Ovary (tissue), 9 donors: Measurements from ENCODE around the gene SLMAP. TPM values are rescaled to one million over a fixed set of nuclear protein-coding genes. Genes with fewer than 3 reads are reported as not detected.
A peak's percentile ranks its signal among the peaks of the same experiment; 100 is the strongest.
"Not testable (repeated sequence)": the region's sequence is repeated elsewhere in the genome, so short reads cannot be mapped to it uniquely, and the experiment has no call there.

Experiments used
- DNase-seq, 5 donors: peaks; one replicate each; pipeline ENCODE4 v3.0.0-alpha.2; 2019 to 2020
- H3K27ac ChIP-seq, 2 donors: fragments of 200-600 bp; one replicate each; pipeline versions ENCODE4 v1.5.1 to v1.8.0; 2019 to 2022
- H3K27me3 ChIP-seq: fragments of 200-600 bp; one replicate; pipeline ENCODE4 v1.8.0; 2022
- H3K36me3 ChIP-seq: fragments of 200-600 bp; sonication (generic); one replicate; pipeline ENCODE4 v1.5.1; 2019
- H3K4me1 ChIP-seq: one replicate; pipeline ENCODE4 v1.8.1; 2013; ENCODE audit warnings: mild to moderate bottlenecking, moderate library complexity; ENCODE audit not compliant: insufficient read depth
- H3K4me3 ChIP-seq: fragments of 200-600 bp; sonication (generic); one replicate; pipeline ENCODE4 v1.5.1; 2017
- H3K9me3 ChIP-seq, 2 donors: fragments of 200-600 bp in 1 of 2; sonication (generic) in 1 of 2; one replicate each; pipeline versions ENCODE4 v1.5.1 to v1.8.1; 2013 to 2019; ENCODE audit warnings: mild to moderate bottlenecking in 1 of 2, moderate library complexity in 1 of 2
- EP300 ChIP-seq: sonication (generic); formaldehyde crosslinking; IDR thresholded peaks from one replicate; pipeline ENCODE4 v1.6.1; 2017; ENCODE audit warnings: antibody characterized with exemption
- POLR2A ChIP-seq: fragments of 450-650 bp; IDR thresholded peaks from one replicate; pipeline ENCODE4 v1.6.1; 2017; ENCODE audit warnings: antibody characterized with exemption, mild to moderate bottlenecking, moderate library complexity
- WGBS, 3 donors: extraction: QIAGEN DNeasy Blood & Tissue Kit in 1 of 3; methylation state at CpG; one replicate each; pipeline versions ENCODE4 v1.1.5 to v1.1.7; 2013 to 2017; 5-methylcytosine and 5-hydroxymethylcytosine counted together
- intact Hi-C, 4 donors: fragments of 100-400 bp; cut with DNase I; formaldehyde crosslinking; loops; one replicate each; pipeline versions ENCODE4 v1.11.0 to v1.15.1; 2022 to 2023
- polyA plus RNA-seq, 2 donors: library from polyadenylated mRNA; stranded (reverse); fragments of 200-250 nt in 1 of 2; fragments of 350-450 nt in 1 of 2; fragmentation: Illumina TruSeq in 1 of 2; extraction: RNeasy Lipid Tissue Mini Kit (QIAGEN cat#74804) in 1 of 2; gene quantifications; one replicate each; pipeline ENCODE4 v1.2.3, GENCODE V29; 2013 to 2014
- total RNA-seq, 7 donors: library from RNA; depleted of rRNA in 2 of 7; stranded (reverse); fragments of >200 nt in 2 of 7; fragmentation: NEBNext Ultra II Directional in 3 of 7; extraction: Animal tissue kit (Norgen Biotek cat#: 25700) in 3 of 7; gene quantifications; one replicate each; pipeline versions ENCODE4 v1.1.0 to v1.2.4, GENCODE V29; 2016 to 2023
- TF ChIP-seq, protein P1 (sequence below), 3 donors: fragments of 450-650 bp in 2 of 3; fragments of 200-600 bp in 1 of 3; IDR thresholded peaks; one replicate each; pipeline versions ENCODE4 v1.5.1 to v1.8.0; 2016 to 2022; ENCODE audit warnings: antibody characterized with exemption in 3 of 3, mild to moderate bottlenecking in 1 of 3
- donor health status: DM: no; HTN: no; CAD: no; lungs with moderate emphysema.
- donor health status: DM: no; HTN: no; CAD: no.
- donor health status: Bipolar disorder and iron deficiency.
- donor health status: DM: yes; HTN: yes; CAD: no.
- donor health status: DM: no; HTN: no; CAD: no.
- donor health status: DM: yes; HTN: yes; CAD: no.

Gene SLMAP
- total and polyA plus RNA-seq, 9 donors: 26.3 to 113 (median 73.8) TPM

DNA sequence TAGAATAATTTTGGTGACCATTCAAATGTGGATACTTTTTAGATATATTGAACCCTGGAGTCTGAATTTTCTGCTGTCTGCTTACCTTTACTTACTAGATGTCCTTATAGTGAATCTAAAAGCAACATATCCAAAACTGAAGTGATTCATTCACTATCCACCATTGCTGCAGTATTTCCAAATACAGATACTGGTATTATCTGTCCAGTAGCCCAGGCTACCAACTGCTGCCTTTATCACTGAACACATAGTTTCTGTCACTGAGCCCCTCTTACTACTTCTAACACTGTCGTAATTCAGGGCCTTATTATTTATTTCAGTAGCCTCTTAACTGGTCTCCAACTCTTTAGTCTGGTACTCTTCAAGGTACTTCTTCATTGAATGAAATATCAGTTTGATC lies 49.2 kb downstream of the SLMAP start:
- Histone ChIP-seq H3K4me3 (no peak overlapping the region), H3K27ac (no peak overlapping the region), H3K4me1 (peaks cover 7% of the 10 kb centered on the region), H3K36me3 (no peaks in the 10 kb centered on the region), H3K9me3 (no peaks in the 10 kb centered on the region), H3K27me3 (no peaks in the 10 kb centered on the region)
- TF ChIP-seq EP300: no peak
- TF ChIP-seq, protein P1, sequence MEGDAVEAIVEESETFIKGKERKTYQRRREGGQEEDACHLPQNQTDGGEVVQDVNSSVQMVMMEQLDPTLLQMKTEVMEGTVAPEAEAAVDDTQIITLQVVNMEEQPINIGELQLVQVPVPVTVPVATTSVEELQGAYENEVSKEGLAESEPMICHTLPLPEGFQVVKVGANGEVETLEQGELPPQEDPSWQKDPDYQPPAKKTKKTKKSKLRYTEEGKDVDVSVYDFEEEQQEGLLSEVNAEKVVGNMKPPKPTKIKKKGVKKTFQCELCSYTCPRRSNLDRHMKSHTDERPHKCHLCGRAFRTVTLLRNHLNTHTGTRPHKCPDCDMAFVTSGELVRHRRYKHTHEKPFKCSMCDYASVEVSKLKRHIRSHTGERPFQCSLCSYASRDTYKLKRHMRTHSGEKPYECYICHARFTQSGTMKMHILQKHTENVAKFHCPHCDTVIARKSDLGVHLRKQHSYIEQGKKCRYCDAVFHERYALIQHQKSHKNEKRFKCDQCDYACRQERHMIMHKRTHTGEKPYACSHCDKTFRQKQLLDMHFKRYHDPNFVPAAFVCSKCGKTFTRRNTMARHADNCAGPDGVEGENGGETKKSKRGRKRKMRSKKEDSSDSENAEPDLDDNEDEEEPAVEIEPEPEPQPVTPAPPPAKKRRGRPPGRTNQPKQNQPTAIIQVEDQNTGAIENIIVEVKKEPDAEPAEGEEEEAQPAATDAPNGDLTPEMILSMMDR (IDR thresholded peaks at IDR 0.05): no peak
- TF ChIP-seq POLR2A: no peak
- DNase-seq: no peak
- WGBS, 3 donors: 94 to 96% (median 95%) methylated on average over 1 of the region's 1 CpG
- intact Hi-C loops: no loop called here

DNA sequence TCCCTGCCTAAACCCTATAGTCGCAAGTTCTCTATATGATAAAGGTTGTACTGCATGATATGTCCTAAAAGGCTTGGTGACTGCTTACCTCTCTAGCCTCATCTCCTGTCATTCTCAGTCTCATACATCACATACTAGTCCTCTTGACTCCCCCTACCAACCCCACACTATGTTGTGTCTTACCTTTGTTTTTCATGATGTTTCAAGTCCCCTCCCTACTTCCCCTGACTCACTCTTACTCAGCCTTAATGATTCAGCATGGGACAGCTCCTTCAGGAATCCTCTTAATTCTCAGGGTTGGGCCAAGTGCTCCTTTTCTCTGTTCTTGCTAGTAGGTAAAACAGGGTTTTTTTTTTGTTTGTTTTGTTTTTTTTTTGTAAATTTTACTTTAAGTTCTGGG lies 49.6 kb downstream of the SLMAP start:
- DNase-seq: no peak
- intact Hi-C loops: no loop called here
- Histone ChIP-seq H3K4me1 (peaks cover 7% of the 10 kb centered on the region), H3K27me3 (no peaks in the 10 kb centered on the region), H3K9me3 (no peaks in the 10 kb centered on the region), H3K4me3 (no peak overlapping the region), H3K27ac (no peak overlapping the region), H3K36me3 (no peaks in the 10 kb centered on the region)
- no peak for TF ChIP-seq EP300
- TF ChIP-seq, protein P1 (IDR thresholded peaks at IDR 0.05): no peak
- no peak for TF ChIP-seq POLR2A
- 96 to 100% (median 100%) methylated on average over 1 of the region's 1 CpG for WGBS, 3 donors

DNA sequence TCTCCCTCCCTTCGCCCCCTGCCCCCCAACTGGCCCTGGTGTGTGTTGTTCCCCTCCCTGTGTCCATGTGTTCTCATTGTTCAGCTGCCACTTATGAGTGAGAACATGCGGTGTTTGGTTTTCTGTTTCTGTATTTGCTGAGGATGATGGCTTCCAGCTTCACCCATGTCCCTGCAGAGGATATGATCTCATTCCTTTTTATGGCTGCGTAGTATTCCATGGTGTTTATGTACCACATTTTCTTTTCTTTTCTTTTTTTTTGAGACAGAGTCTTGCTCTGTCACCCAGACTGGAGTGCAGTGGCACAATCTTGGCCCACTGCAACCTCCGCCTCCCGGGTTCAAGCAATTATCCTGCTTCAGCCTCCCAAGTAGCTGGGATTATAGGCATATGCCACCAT lies 50.1 kb downstream of the SLMAP start:
- WGBS, 3 donors: 85 to 96% (median 94%) methylated on average over 5 of the region's 5 CpGs
- not testable (repeated sequence) for H3K27ac ChIP-seq

DNA sequence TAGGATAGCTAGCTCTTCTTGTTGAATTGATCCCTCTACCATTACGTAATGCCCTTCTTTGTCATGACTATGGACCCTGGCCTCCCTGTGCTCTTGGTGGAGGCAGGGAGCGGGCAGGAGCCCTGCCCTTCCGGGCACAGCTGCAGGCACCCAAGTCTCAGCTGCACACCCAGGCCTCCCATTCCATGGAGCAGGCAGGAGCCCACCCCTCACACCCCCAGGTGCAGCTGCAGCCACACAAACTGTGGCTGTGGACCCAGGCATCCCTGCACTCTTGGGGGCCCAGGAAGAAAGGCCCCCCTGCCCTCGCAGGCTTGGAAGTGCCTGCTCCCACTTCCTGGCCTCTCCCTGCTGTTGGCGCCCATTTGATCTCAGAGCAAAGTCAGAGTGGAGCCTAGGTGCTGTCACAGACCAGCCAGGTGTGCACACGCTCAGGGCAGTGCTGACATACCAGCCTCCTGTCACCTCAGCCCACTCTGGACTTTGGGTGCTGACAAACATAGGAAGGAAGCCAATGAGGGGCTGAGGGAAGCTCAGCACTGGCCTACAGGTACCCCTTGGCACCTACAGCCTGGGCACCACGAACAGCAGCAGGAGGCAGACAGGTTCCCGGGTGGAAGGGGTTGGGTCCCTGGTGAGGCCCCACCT lies 53.0 kb downstream of the SLMAP start:
- Histone ChIP-seq H3K27ac (peak overlapping the region in 1 of 2 donors; percentile 63), H3K27me3 (no peaks in the 10 kb centered on the region), H3K36me3 (no peaks in the 10 kb centered on the region), H3K4me3 (no peak overlapping the region), H3K9me3 (no peaks in the 10 kb centered on the region), H3K4me1 (peaks cover 7% of the 10 kb centered on the region)
- no peak for TF ChIP-seq EP300
- TF ChIP-seq, protein P1 (IDR thresholded peaks at IDR 0.05): no peak
- no peak for TF ChIP-seq POLR2A
- intact Hi-C loops: no loop called here
- no peak for DNase-seq
- 84 to 99% (median 95%) methylated on average over 8 of the region's 8 CpGs for WGBS, 3 donors

More for the DNA sequence above, 50.1 kb downstream of the SLMAP start:
- H3K4me1 ChIP-seq, intact Hi-C loops, H3K4me3 ChIP-seq, H3K9me3 ChIP-seq, DNase-seq, H3K36me3 ChIP-seq, H3K27me3 ChIP-seq: not testable (repeated sequence)

DNA sequence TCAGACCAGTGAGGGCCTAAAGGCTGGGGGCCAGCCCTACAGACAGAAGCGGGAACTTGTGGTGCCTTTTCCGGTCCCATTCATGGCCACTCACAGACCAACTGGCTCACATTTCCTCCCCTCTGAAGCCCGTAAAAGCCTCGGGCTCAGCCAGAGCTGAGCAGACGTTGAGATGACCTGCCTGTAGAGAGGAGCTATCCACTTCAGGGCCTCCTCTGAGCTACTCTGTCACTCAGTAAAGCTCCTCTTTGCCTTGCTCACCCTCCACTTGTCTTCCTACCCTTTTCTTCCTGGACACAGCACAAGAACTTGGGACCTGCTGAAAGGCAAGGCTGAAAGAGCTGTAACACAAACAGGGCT lies 53.5 kb downstream of the SLMAP start:
- WGBS, 3 donors: 85 to 91% (median 90%) methylated on average over 5 of the region's 5 CpGs
- TF ChIP-seq POLR2A: no peak
- TF ChIP-seq, protein P1 (IDR thresholded peaks at IDR 0.05): no peak
- TF ChIP-seq EP300: no peak
- no peaks in the 10 kb centered on the region for H3K9me3 ChIP-seq
- H3K4me1 ChIP-seq: peaks cover 7% of the 10 kb centered on the region
- intact Hi-C loops: no loop called here
- no peaks in the 10 kb centered on the region for H3K36me3 ChIP-seq
- no peaks in the 10 kb centered on the region for H3K27me3 ChIP-seq
- H3K4me3 ChIP-seq: no peak overlapping the region
- DNase-seq: no peak
- peak overlapping the region in 1 of 2 donors; percentile 63 for H3K27ac ChIP-seq
